DOHH2 (cell line): ENCODE measurements around the gene GLRA3.

ENCODE experiments used
- H3F3A ChIP-seq: fragments of 200-600 bp; sonication (generic), shearing (Covaris generic); 2 replicates; pipeline ENCODE4 v1.6.0; 2016; ENCODE audit warnings: antibody characterized with exemption, mild to moderate bottlenecking; ENCODE audit not compliant: control insufficient read depth, insufficient read depth
- H3K27ac ChIP-seq: fragments of 200-600 bp; sonication (generic); 2 replicates; pipeline ENCODE4 v1.5.1; 2014; ENCODE audit warnings: low read depth, mild to moderate bottlenecking, low read length, moderate library complexity
- H3K27me3 ChIP-seq: fragments of 200-600 bp; sonication (generic); 2 replicates; pipeline ENCODE4 v1.6.1; 2014; ENCODE audit warnings: mild to moderate bottlenecking, low read length, mixed read lengths; ENCODE audit not compliant: control insufficient read depth
- H3K36me3 ChIP-seq: fragments of 200-600 bp; sonication (generic); 2 replicates; pipeline ENCODE4 v1.6.1; 2014; ENCODE audit warnings: mild to moderate bottlenecking, low read length, moderate library complexity, mixed read lengths; ENCODE audit not compliant: control insufficient read depth
- H3K4me1 ChIP-seq: fragments of 200-600 bp; sonication (generic); 2 replicates; pipeline ENCODE4 v1.6.1; 2014; ENCODE audit warnings: mild to moderate bottlenecking, low read length, mixed read lengths; ENCODE audit not compliant: control insufficient read depth
- H3K4me2 ChIP-seq: fragments of 200-600 bp; sonication (generic); 2 replicates; pipeline ENCODE4 v1.6.0; 2014; ENCODE audit warnings: mild to moderate bottlenecking, low read length, moderate library complexity
- H3K4me3 ChIP-seq: fragments of 200-600 bp; sonication (generic); 2 replicates; pipeline ENCODE4 v1.5.1; 2014; ENCODE audit warnings: mild to moderate bottlenecking, low read length, mixed read lengths
- H3K79me2 ChIP-seq: fragments of 200-600 bp; sonication (generic); 2 replicates; pipeline ENCODE4 v1.6.1; 2014; ENCODE audit warnings: mild to moderate bottlenecking, low read length, mixed read lengths; ENCODE audit not compliant: control insufficient read depth
- H3K9me2 ChIP-seq: fragments of 200-600 bp; sonication (generic); replicated peaks from 2 replicates; pipeline ENCODE4 v1.6.1; 2014; ENCODE audit warnings: mild to moderate bottlenecking, low read length, mixed read lengths; ENCODE audit not compliant: control insufficient read depth
- H3K9me3 ChIP-seq: fragments of 200-600 bp; sonication (generic); 2 replicates; pipeline ENCODE4 v1.6.1; 2014; ENCODE audit warnings: antibody characterized with exemption, low read length, mixed read lengths; ENCODE audit not compliant: control insufficient read depth, insufficient read depth
- H4K20me1 ChIP-seq: fragments of 200-600 bp; sonication (generic); 2 replicates; pipeline ENCODE4 v1.6.0; 2014; ENCODE audit warnings: low read depth, mild to moderate bottlenecking, antibody characterized with exemption, low read length, moderate library complexity; ENCODE audit not compliant: control insufficient read depth, insufficient read depth
- EZH2phosphoT487 ChIP-seq: fragments of 200-600 bp; sonication (generic); IDR thresholded peaks from 2 replicates; pipeline ENCODE4 v1.6.1; 2017; ENCODE audit warnings: borderline replicate concordance, mild to moderate bottlenecking, antibody characterized with exemption, low read length, moderate library complexity, mixed read lengths
- TF ChIP-seq, protein P1 (sequence below): fragments of 200-600 bp; sonication (generic); IDR thresholded peaks from one replicate; pipeline ENCODE4 v1.5.1; 2014; ENCODE audit warnings: antibody characterized with exemption, mild to moderate bottlenecking, low read depth, low read length; ENCODE audit not compliant: poor library complexity, severe bottlenecking

Gene GLRA3

DNA sequence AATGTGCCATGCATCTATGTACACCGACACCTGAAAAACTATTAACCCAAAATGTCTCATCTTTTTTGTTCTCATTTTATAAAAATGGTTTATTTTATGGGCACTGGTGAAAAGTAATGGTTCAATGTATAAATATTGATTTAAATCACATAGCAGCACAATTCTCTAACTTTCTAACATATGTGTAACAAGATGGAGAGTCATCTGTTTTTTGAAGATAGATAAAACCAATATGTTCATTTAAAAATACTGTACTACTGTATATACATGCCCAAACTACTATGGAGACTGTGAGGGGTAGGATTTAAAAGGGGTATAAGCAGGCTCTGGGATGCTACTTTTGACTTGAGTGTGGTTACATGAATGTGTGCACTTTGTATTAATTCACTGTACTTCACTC, 67.6 kb downstream of the GLRA3 start:
- Histone ChIP-seq H3F3A (no peaks in the 10 kb centered on the region), H3K36me3 (no peaks in the 10 kb centered on the region), H3K79me2 (no peaks in the 10 kb centered on the region), H3K27me3 (no peaks in the 10 kb centered on the region), H3K4me3 (no peak overlapping the region), H4K20me1 (no peaks in the 10 kb centered on the region), H3K9me3 (no peaks in the 10 kb centered on the region), H3K27ac (no peak overlapping the region), H3K4me2 (no peak overlapping the region), H3K4me1 (no peaks in the 10 kb centered on the region), H3K9me2 (no peaks in the 10 kb centered on the region)
- TF ChIP-seq EZH2phosphoT487: no peak
- TF ChIP-seq, protein P1, sequence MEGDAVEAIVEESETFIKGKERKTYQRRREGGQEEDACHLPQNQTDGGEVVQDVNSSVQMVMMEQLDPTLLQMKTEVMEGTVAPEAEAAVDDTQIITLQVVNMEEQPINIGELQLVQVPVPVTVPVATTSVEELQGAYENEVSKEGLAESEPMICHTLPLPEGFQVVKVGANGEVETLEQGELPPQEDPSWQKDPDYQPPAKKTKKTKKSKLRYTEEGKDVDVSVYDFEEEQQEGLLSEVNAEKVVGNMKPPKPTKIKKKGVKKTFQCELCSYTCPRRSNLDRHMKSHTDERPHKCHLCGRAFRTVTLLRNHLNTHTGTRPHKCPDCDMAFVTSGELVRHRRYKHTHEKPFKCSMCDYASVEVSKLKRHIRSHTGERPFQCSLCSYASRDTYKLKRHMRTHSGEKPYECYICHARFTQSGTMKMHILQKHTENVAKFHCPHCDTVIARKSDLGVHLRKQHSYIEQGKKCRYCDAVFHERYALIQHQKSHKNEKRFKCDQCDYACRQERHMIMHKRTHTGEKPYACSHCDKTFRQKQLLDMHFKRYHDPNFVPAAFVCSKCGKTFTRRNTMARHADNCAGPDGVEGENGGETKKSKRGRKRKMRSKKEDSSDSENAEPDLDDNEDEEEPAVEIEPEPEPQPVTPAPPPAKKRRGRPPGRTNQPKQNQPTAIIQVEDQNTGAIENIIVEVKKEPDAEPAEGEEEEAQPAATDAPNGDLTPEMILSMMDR: no peak

DNA sequence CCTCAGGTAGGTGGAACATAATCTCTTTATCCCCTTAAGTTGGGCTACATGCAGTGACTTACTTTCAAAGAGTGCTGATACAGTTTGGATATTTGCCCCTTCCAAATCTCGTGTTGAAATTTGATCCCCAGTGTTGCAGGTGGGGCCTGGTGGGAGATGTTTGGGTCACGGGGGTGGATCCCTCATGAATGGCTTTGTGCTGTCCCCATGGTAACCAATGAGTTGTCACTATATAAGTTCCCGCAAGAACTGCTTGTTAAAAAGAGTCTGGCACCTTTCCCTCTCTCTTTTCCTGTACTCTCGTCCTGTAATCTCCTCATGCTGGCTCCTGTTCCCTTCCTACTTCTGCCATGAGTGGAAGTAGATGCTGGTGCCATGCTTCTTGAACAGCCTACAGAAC, 71.3 kb downstream of the GLRA3 start:
- Histone ChIP-seq H3K4me2 (no peak overlapping the region), H3K4me3 (no peak overlapping the region), H3K9me2 (no peaks in the 10 kb centered on the region), H3K9me3 (no peaks in the 10 kb centered on the region), H4K20me1 (no peaks in the 10 kb centered on the region), H3K4me1 (no peaks in the 10 kb centered on the region), H3K27ac (no peak overlapping the region), H3K36me3 (no peaks in the 10 kb centered on the region), H3K79me2 (no peaks in the 10 kb centered on the region), H3F3A (no peaks in the 10 kb centered on the region), H3K27me3 (no peaks in the 10 kb centered on the region)
- no peak for TF ChIP-seq EZH2phosphoT487
- TF ChIP-seq, protein P1: no peak

DNA sequence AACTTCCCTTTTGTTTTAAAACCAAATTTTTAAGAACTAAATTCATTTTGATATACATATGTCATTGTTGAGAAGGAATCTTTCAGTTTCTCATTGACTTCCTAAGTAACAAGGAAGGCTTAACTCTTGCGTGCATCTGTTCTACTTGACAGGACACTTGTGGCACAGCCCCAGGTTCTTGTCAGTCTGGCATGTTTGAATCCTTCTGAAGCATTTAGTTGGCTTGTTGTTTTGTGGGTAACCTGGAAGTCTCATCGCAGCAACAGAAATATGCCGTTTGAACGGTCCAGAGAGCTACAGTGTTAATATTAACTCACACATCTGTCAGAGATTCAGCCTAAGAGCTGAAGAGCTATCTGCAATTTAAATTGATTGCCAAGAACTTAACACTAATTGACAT, 76.0 kb downstream of the GLRA3 start:
- Histone ChIP-seq H3K79me2 (no peaks in the 10 kb centered on the region), H3K4me2 (no peak overlapping the region), H3K4me1 (no peaks in the 10 kb centered on the region), H3K9me3 (no peaks in the 10 kb centered on the region), H3K27me3 (no peaks in the 10 kb centered on the region), H3F3A (no peaks in the 10 kb centered on the region), H3K4me3 (no peak overlapping the region), H3K27ac (no peak overlapping the region), H4K20me1 (no peaks in the 10 kb centered on the region), H3K9me2 (no peaks in the 10 kb centered on the region), H3K36me3 (no peaks in the 10 kb centered on the region)
- TF ChIP-seq EZH2phosphoT487: no peak
- TF ChIP-seq, protein P1: no peak

DNA sequence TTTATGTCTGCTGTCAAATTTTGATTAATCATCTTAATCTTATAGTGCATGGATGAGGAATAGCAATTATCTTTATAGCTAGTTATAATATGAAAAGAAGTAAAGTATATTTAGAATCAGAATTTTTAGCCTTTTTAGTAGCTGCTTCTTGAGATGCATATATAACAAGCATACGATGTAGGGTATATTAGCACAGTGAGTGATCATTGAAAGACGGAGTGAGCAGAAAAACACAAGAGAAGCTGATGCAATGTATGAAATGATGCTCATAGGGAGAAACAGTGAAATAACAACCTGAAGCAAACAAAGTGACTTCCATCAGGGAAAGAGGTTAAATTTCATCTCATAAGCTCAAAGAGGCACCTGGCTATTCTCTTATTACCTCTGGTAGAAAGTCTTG, 77.0 kb downstream of the GLRA3 start:
- H3K4me2 ChIP-seq: no peak overlapping the region
- TF ChIP-seq, protein P1: no peak
- no peak for TF ChIP-seq EZH2phosphoT487
- no peak overlapping the region for H3K4me3 ChIP-seq
- no peaks in the 10 kb centered on the region for H3K36me3 ChIP-seq
- no peaks in the 10 kb centered on the region for H3K79me2 ChIP-seq
- H3K27ac ChIP-seq: no peak overlapping the region
- H3K4me1 ChIP-seq: no peaks in the 10 kb centered on the region
- H3K9me3 ChIP-seq: no peaks in the 10 kb centered on the region
- no peaks in the 10 kb centered on the region for H3K27me3 ChIP-seq
- no peaks in the 10 kb centered on the region for H3K9me2 ChIP-seq
- no peaks in the 10 kb centered on the region for H3F3A ChIP-seq
- no peaks in the 10 kb centered on the region for H4K20me1 ChIP-seq
